HepG2 (cell line): ENCODE data around the gene TRMU. TPM values are rescaled to one million over a fixed set of nuclear protein-coding genes. Genes with fewer than 3 reads are reported as not detected.
A peak's percentile ranks its signal among the peaks of the same experiment; 100 is the strongest.

ENCODE experiments used
- ATAC-seq: fragments of 200-7000 bp; cut with Tn5 transposase; 3 replicates; pipeline ENCODE4 v1.9.1; 2020; ENCODE audit warnings: mild to moderate bottlenecking, moderate library complexity
- BruUV-seq: library from RNA; stranded (reverse); fragments of 400-500 nt; replicated peaks from 2 replicates; lab custom pipeline; 2021; lab: Mats Ljungman, UMichigan
- CTCF ChIA-PET: fragments of 300-600 bp; formaldehyde crosslinking; extraction: SDS; loops from one replicate; lab custom pipeline; 2021; ENCODE audit warnings: low total read pairs, inconsistent platforms, low intra/inter-chr PET ratio; lab: Yijun Ruan, JAX
- POLR2A ChIA-PET: fragments of 350-600 bp; sonication (Branson Sonifier 250); formaldehyde crosslinking; loops from one replicate; lab custom pipeline; 2020; ENCODE audit warnings: antibody characterized with exemption, inconsistent platforms; lab: Yijun Ruan, JAX
- DNase-seq: peaks from one replicate; pipeline ENCODE4 v3.0.0-alpha.2; 2015; ENCODE audit warnings: low spot score
- FAIRE-seq: peaks from 3 replicates; lab custom pipeline; 2011; peaks lifted over from hg19 to GRCh38; lab: Jason Lieb, UNC
- H2AFZ ChIP-seq: one replicate; pipeline ENCODE4 v1.6.1; 2011; ENCODE audit warnings: low read length, inconsistent platforms
- H3K27ac ChIP-seq: fragments of 300-600 bp; 3 replicates; pipeline ENCODE4 v1.8.0; 2011; ENCODE audit warnings: mixed run types, mild to moderate bottlenecking, mixed read lengths, low read length, inconsistent platforms; ENCODE audit not compliant: insufficient read depth; ENCODE audit errors: extremely low read length
- H3K27me3 ChIP-seq, 2 experiments: fragments of 200-600 bp in 1 of 2; 2 replicates in 1 of 2; 3 replicates in 1 of 2; pipeline versions ENCODE4 v1.6.0 to v1.8.0; 2011; ENCODE audit warnings: low read length in 2 of 2, mild to moderate bottlenecking in 2 of 2, moderate library complexity in 2 of 2, inconsistent platforms in 1 of 2; ENCODE audit not compliant: insufficient read depth in 2 of 2, control insufficient read depth in 1 of 2
- H3K36me3 ChIP-seq, 2 experiments: fragments of 200-600 bp in 1 of 2; replicated peaks in 1 of 2; 2 replicates in 1 of 2; 3 replicates in 1 of 2; pipeline versions ENCODE4 v1.5.1 to v1.8.0; 2011; ENCODE audit warnings: low read length in 2 of 2, inconsistent platforms in 1 of 2; ENCODE audit not compliant: insufficient read depth in 2 of 2, control insufficient read depth in 1 of 2
- H3K4me1 ChIP-seq: 2 replicates; pipeline ENCODE4 v1.5.1; 2012; ENCODE audit warnings: low read length, inconsistent platforms; ENCODE audit not compliant: insufficient read depth
- H3K4me2 ChIP-seq: 2 replicates; pipeline ENCODE4 v1.6.0; 2011; ENCODE audit warnings: low read depth, low read length, inconsistent platforms
- H3K4me3 ChIP-seq, 3 experiments: fragments of 200-600 bp in 1 of 3; sonication (generic), shearing (Covaris generic) in 1 of 3; replicated peaks in 1 of 3; 2 replicates each; pipeline ENCODE4 v1.5.1; 2011 to 2016; ENCODE audit warnings: low read length in 3 of 3, inconsistent platforms in 2 of 3, low read depth in 2 of 3, mild to moderate bottlenecking in 2 of 3, control low read depth in 1 of 3, mixed read lengths in 1 of 3; ENCODE audit not compliant: insufficient read depth in 1 of 3
- H3K79me2 ChIP-seq: one replicate; pipeline ENCODE4 v1.6.1; 2011; ENCODE audit warnings: low read length, inconsistent platforms; ENCODE audit not compliant: insufficient read depth
- H3K9ac ChIP-seq: 2 replicates; pipeline ENCODE4 v1.6.0; 2011; ENCODE audit warnings: mild to moderate bottlenecking, low read depth, low read length, inconsistent platforms; ENCODE audit not compliant: insufficient read depth
- H3K9me3 ChIP-seq: 2 replicates; pipeline ENCODE4 v1.5.1; 2012; ENCODE audit warnings: mild to moderate bottlenecking, low read length
- H4K20me1 ChIP-seq: 2 replicates; pipeline ENCODE4 v1.6.0; 2011; ENCODE audit warnings: inconsistent platforms, mild to moderate bottlenecking, low read length, moderate library complexity; ENCODE audit not compliant: insufficient read depth
- AGO2 ChIP-seq: fragments of 200-400 bp; formaldehyde crosslinking; optimal IDR thresholded peaks from 2 replicates; pipeline ENCODE3; 2017; ENCODE audit warnings: mild to moderate bottlenecking, low read depth, low read length, moderate library complexity
- MAF1 ChIP-seq: sonication (generic); formaldehyde crosslinking; IDR thresholded peaks from 2 replicates; pipeline ENCODE4 v1.5.0; 2020; ENCODE audit warnings: missing genetic modification reagents, borderline replicate concordance
- POLR2A ChIP-seq, 2 experiments: IDR thresholded peaks; 2 replicates each; pipeline ENCODE4 v1.6.1; 2011; ENCODE audit warnings: low read depth in 2 of 2, low read length in 2 of 2, mild to moderate bottlenecking in 1 of 2, moderate library complexity in 1 of 2; ENCODE audit not compliant: insufficient read depth in 1 of 2
- TOPORS ChIP-seq: sonication (generic); formaldehyde crosslinking; IDR thresholded peaks from 2 replicates; pipeline ENCODE4 v1.8.0; 2023; ENCODE audit warnings: mild to moderate bottlenecking, missing genetic modification reagents
- ZFP1 ChIP-seq: IDR thresholded peaks from 2 replicates; pipeline ENCODE4 v1.6.1; 2016
- ZNF20 ChIP-seq: sonication (generic); formaldehyde crosslinking; IDR thresholded peaks from 2 replicates; pipeline ENCODE4 v1.4.0; 2020; ENCODE audit warnings: mild to moderate bottlenecking, moderate library complexity, missing genetic modification reagents
- ZNF687 ChIP-seq: sonication (generic); formaldehyde crosslinking; IDR thresholded peaks from 2 replicates; pipeline ENCODE4 v1.5.1; 2020; ENCODE audit warnings: mild to moderate bottlenecking, missing genetic modification reagents, moderate library complexity
- WGBS: methylation state at CpG from one replicate; pipeline ENCODE4 v1.1.6; 2017; ENCODE audit warnings: low lambda C conversion rate; 5-methylcytosine and 5-hydroxymethylcytosine counted together
- in situ Hi-C: cut with HindIII; loops from 2 replicates; pipeline ENCODE4 v1.10.0; 2017; ENCODE audit warnings: low pct_unique_long_range_greater_than_20kb; ENCODE audit not compliant: extremely low pct_ligation_motif_present
- intact Hi-C: fragments of 100-400 bp; cut with micrococcal nuclease; formaldehyde crosslinking; loops from one replicate; pipeline ENCODE4 v1.10.0; 2022; ENCODE audit not compliant: unreplicated experiment
- polyA plus RNA-seq, 8 experiments: library from polyadenylated mRNA; depleted of rRNA in 3 of 8; stranded (reverse) in 7 of 8; unstranded in 1 of 8; fragments of >200 nt; fragmentation: Illumina TruSeq in 4 of 8; extraction: Trizol in 4 of 8; gene quantifications; 2 replicates each; pipeline versions ENCODE4 v1.2.1 to v1.2.3, GENCODE V29; 2011 to 2016; ENCODE audit warnings: low read depth in 4 of 8, missing spikeins in 1 of 8, mixed read lengths in 1 of 8; ENCODE audit not compliant: insufficient read depth in 1 of 8
- total RNA-seq, 5 experiments: library from RNA; depleted of rRNA; stranded (reverse); fragments of >200 nt; fragmentation: Illumina TruSeq; extraction: Trizol; gene quantifications; 2 replicates each; pipeline ENCODE4 v1.2.3, GENCODE V29; 2016; ENCODE audit warnings: low read depth in 1 of 5
- TF ChIP-seq, protein P1 (sequence below): sonication (generic); formaldehyde crosslinking; IDR thresholded peaks from 2 replicates; pipeline ENCODE4 v1.4.0; 2020; ENCODE audit warnings: low read depth, missing genetic modification reagents
- TF ChIP-seq, protein P2 (sequence below): sonication (generic); formaldehyde crosslinking; IDR thresholded peaks from 2 replicates; pipeline ENCODE4 v1.5.0; 2020; ENCODE audit warnings: mild to moderate bottlenecking, low read depth, missing genetic modification reagents, borderline replicate concordance

Gene TRMU
- total and polyA plus RNA-seq, 2 of the 13 experiments (the other 11 are each of a cell fraction or from before 2014, with no cell fraction given): 31.0 to 50.2 TPM

DNA sequence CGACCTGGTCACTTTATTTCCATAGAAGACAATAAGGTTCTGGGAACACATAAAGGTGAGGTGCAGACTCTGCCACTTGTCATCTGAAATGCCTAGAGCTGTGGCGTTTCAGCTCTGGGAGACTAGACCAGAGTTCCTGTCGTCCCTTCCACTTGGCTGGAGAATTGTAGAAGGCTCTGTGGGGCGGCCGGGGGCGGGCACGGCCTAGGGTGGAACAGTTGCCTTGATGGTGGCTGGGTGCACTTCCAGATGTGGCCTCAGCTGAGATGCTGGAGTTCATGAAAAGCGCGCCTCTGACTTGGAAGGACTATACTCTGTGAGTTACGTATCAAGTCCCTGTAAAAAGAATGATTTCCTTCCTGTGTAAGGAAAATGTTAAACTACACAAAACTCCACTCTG lies 16.8 kb downstream of the TRMU start (continued):
- TF ChIP-seq, protein P1, sequence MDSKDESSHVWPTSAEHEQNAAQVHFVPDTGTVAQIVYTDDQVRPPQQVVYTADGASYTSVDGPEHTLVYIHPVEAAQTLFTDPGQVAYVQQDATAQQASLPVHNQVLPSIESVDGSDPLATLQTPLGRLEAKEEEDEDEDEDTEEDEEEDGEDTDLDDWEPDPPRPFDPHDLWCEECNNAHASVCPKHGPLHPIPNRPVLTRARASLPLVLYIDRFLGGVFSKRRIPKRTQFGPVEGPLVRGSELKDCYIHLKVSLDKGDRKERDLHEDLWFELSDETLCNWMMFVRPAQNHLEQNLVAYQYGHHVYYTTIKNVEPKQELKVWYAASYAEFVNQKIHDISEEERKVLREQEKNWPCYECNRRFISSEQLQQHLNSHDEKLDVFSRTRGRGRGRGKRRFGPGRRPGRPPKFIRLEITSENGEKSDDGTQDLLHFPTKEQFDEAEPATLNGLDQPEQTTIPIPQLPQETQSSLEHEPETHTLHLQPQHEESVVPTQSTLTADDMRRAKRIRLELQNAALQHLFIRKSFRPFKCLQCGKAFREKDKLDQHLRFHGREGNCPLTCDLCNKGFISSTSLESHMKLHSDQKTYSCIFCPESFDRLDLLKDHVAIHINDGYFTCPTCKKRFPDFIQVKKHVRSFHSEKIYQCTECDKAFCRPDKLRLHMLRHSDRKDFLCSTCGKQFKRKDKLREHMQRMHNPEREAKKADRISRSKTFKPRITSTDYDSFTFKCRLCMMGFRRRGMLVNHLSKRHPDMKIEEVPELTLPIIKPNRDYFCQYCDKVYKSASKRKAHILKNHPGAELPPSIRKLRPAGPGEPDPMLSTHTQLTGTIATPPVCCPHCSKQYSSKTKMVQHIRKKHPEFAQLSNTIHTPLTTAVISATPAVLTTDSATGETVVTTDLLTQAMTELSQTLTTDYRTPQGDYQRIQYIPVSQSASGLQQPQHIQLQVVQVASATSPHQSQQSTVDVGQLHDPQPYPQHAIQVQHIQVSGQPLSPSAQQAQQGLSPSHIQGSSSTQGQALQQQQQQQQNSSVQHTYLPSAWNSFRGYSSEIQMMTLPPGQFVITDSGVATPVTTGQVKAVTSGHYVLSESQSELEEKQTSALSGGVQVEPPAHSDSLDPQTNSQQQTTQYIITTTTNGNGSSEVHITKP (CRISPR knock-in tag): no peak
- no peak for TF ChIP-seq ZNF20 (CRISPR knock-in tag)
- TF ChIP-seq, protein P2, sequence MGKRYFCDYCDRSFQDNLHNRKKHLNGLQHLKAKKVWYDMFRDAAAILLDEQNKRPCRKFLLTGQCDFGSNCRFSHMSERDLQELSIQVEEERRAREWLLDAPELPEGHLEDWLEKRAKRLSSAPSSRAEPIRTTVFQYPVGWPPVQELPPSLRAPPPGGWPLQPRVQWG (CRISPR knock-in tag): no peak
- TF ChIP-seq ZFP1 (CRISPR knock-in tag): no peak

- Histone ChIP-seq H3K27me3 (no peaks in the 10 kb centered on the region), H3K79me2 (no peaks in the 10 kb centered on the region), H3K4me3 (no peak overlapping the region), H2AFZ (no peak overlapping the region), H3K9me3 (no peaks in the 10 kb centered on the region), H3K4me1 (no peaks in the 10 kb centered on the region), H3K36me3 (peaks cover 50 to 88% of the 10 kb centered on the region in 2 experiments), H3K9ac (no peak overlapping the region), H3K4me2 (no peak overlapping the region)
- FAIRE-seq (no peak), ATAC-seq (no peak), DNase-seq (no peak)
- in situ Hi-C loops: no loop called here
- no TSS peak for BruUV-seq
- CTCF ChIA-PET: no interaction called here
- POLR2A ChIA-PET: no interaction called here
- intact Hi-C loops: no loop called here
- TF ChIP-seq TOPORS (no peak), AGO2 (peak; percentile 60), MAF1 (CRISPR knock-in tag) (no peak), ZNF687 (CRISPR knock-in tag) (0 out of 2 replicates have a peak, but pooled peaks have one; percentile 6), POLR2A (IDR thresholded peaks at IDR 0.05; ENCODE audit: insufficient read depth in 1 of 2, low read depth in 2 of 2, low read length in 2 of 2) (peak in 1 of 2 experiments; percentile 10; a peak in 1 of 4 replicates)
- TF ChIP-seq, all 625 proteins: peak for 3
- H3K27ac ChIP-seq: no peak overlapping the region
- 94% methylated on average over 13 of the region's 20 CpGs for WGBS
- no peaks in the 10 kb centered on the region for H4K20me1 ChIP-seq
These were observed 17.3 kb downstream of the TRMU start for GRCh38 chr22:46352691-46353386.
